Thyroid gland (tissue), 4 donors: ENCODE measurements around the gene PLIN3. TPM values are rescaled to one million over a fixed set of nuclear protein-coding genes. Genes with fewer than 3 reads are reported as not detected.

ENCODE experiments used
- DNase-seq, 2 donors: peaks; one replicate each; pipeline ENCODE4 v3.0.0-alpha.2; 2019
- H3K27ac ChIP-seq, 3 donors: fragments of 200-600 bp; sonication (generic); 1 replicate in 2 of 3; 2 replicates in 1 of 3; pipeline ENCODE4 v1.5.1; 2016 to 2019; ENCODE audit warnings: mild to moderate bottlenecking in 1 of 3, moderate library complexity in 1 of 3
- H3K27me3 ChIP-seq: fragments of 200-600 bp; sonication (generic); one replicate; pipeline ENCODE4 v1.5.1; 2019
- H3K36me3 ChIP-seq, 2 donors: fragments of 200-600 bp; sonication (generic); one replicate each; pipeline ENCODE4 v1.5.1; 2016 to 2019
- H3K4me1 ChIP-seq, 2 donors: fragments of 200-600 bp; sonication (generic); one replicate each; pipeline ENCODE4 v1.5.1; 2017 to 2019
- H3K4me3 ChIP-seq, 3 donors: fragments of 200-600 bp; sonication (generic); replicated peaks in 1 of 3; 1 replicate in 2 of 3; 2 replicates in 1 of 3; pipeline ENCODE4 v1.5.1; 2016; ENCODE audit warnings: mild to moderate bottlenecking in 1 of 3
- H3K9me3 ChIP-seq: fragments of 200-600 bp; sonication (generic); one replicate; pipeline ENCODE4 v1.5.1; 2017
- POLR2A ChIP-seq, 2 donors: fragments of 450-650 bp; IDR thresholded peaks; one replicate each; pipeline ENCODE4 v1.6.1; 2017; ENCODE audit warnings: antibody characterized with exemption in 2 of 2, mild to moderate bottlenecking in 2 of 2, moderate library complexity in 1 of 2
- WGBS, 2 donors: methylation state at CpG; one replicate each; pipeline ENCODE4 v1.1.5; 2017; 5-methylcytosine and 5-hydroxymethylcytosine counted together
- intact Hi-C: fragments of 100-400 bp; cut with DNase I; formaldehyde crosslinking; loops from one replicate; pipeline ENCODE4 v1.15.1; 2023
- total RNA-seq, 4 donors: library from RNA; depleted of rRNA; stranded (reverse); fragments of >200 nt; gene quantifications; one replicate each; pipeline ENCODE4 v1.2.3, GENCODE V29; 2016
- TF ChIP-seq, protein P1 (sequence below), 6 experiments: fragments of 200-600 bp in 3 of 6; fragments of 450-650 bp in 3 of 6; sonication (generic) in 3 of 6; IDR thresholded peaks; one replicate each; pipeline ENCODE4 v1.5.1; 2016 to 2019; ENCODE audit warnings: antibody characterized with exemption in 6 of 6, mild to moderate bottlenecking in 2 of 6, inconsistent platforms in 1 of 6, moderate library complexity in 1 of 6

The PLIN3 gene
- total RNA-seq, 4 donors from 2014 or later, result 24.4 to 41.3 (median 38.0) TPM

DNA sequence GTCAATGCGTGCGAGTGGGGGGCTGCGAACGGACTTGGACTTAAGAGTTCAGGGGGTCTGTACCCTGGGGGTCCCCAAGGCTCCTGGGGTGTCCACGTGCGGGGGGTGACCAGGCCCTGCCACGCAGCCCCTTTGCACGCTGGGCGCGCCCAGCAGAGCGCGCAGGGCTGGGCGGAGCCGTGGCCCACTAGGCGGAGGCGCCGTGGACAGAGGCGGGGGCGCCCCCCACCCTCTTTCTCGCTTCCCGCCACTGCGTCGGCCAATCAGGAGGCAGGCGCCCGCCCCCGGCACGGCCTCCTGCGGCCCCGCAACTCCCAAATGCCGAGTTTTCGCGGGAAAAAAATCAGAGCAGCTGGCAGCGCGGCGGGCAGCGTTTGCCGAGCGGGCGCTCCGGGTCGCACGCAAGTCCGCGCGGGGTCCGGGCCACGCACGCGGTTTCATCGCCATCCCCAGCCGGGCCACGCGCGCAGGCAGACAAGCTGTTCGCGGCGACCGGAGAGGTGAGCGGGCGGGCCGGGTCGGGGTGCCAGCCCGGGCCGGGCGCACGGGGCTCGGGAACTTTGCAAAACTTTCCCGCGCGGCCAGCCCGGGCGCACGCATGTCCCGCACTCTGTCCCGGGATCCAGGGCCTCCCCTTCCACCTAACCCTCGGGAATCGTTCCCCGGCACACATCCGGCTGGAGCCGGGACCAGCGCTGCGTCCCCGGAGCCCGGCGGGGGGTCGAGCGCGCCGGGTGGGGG is 41.9 kb upstream of the PLIN3 start, which contains the start of gene UHRF1:
TSS of gene UHRF1 (plus strand) at position 346 of the 741 bp plus-strand sequence. CDS start 1,385 bp downstream, outside the sequence.
- TF ChIP-seq, protein P1, sequence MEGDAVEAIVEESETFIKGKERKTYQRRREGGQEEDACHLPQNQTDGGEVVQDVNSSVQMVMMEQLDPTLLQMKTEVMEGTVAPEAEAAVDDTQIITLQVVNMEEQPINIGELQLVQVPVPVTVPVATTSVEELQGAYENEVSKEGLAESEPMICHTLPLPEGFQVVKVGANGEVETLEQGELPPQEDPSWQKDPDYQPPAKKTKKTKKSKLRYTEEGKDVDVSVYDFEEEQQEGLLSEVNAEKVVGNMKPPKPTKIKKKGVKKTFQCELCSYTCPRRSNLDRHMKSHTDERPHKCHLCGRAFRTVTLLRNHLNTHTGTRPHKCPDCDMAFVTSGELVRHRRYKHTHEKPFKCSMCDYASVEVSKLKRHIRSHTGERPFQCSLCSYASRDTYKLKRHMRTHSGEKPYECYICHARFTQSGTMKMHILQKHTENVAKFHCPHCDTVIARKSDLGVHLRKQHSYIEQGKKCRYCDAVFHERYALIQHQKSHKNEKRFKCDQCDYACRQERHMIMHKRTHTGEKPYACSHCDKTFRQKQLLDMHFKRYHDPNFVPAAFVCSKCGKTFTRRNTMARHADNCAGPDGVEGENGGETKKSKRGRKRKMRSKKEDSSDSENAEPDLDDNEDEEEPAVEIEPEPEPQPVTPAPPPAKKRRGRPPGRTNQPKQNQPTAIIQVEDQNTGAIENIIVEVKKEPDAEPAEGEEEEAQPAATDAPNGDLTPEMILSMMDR (IDR thresholded peaks at IDR 0.05), result no peak
- TF ChIP-seq POLR2A (IDR thresholded peaks at IDR 0.05), result no peak

DNA sequence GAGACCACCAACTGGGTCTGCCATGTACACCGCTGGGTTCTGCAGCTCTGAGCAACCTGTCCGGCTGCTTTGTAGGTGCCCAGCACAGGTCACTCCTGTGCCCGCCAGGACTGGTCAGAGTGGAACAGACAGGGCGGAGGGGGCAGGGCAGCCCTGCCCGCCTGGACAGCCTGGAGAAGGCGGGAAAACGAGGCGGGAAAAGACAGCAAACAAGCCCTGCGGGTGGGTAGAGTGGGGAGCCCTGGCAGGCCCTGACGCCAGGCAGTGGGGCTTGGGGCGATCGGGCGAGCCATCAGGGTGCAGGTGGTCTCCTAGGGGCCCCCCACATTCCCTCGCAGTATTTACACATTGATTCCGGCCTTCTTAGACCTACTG is 41.3 kb upstream of the PLIN3 start:
- no peaks in the 10 kb centered on the region for H3K9me3 ChIP-seq
- no peaks in the 10 kb centered on the region for H3K36me3 ChIP-seq
- TF ChIP-seq, protein P1 (IDR thresholded peaks at IDR 0.05), result no peak
- TF ChIP-seq POLR2A (IDR thresholded peaks at IDR 0.05), result no peak
- H3K4me1 ChIP-seq, result peaks cover 13 to 27% of the 10 kb centered on the region in 2 donors
- no peak for DNase-seq
- no peaks in the 10 kb centered on the region for H3K27me3 ChIP-seq
- no peak overlapping the region for H3K4me3 ChIP-seq
- intact Hi-C loops, result no loop called here
- H3K27ac ChIP-seq, result no peak overlapping the region
- 76 to 82% methylated on average over 14 to 15 of the region's 15 CpGs for WGBS, 2 donors

More for the DNA sequence above, 41.9 kb upstream of the PLIN3 start, which contains the start of gene UHRF1:
- Histone ChIP-seq H3K36me3 (no peaks in the 10 kb centered on the region), H3K4me1 (peaks cover 13 to 27% of the 10 kb centered on the region in 2 donors), H3K27ac (no peak within 1 kb of the TSS), H3K4me3 (peak within 1 kb of the TSS in 2 of 3 donors; percentile 31 to 51), H3K9me3 (no peaks in the 10 kb centered on the region), H3K27me3 (no peaks in the 10 kb centered on the region)
- intact Hi-C loops, result no loop called here
- WGBS, 2 donors, result 13 to 15% methylated on average over 3 to 10 of the region's 89 CpGs
- DNase-seq, result no peak

DNA sequence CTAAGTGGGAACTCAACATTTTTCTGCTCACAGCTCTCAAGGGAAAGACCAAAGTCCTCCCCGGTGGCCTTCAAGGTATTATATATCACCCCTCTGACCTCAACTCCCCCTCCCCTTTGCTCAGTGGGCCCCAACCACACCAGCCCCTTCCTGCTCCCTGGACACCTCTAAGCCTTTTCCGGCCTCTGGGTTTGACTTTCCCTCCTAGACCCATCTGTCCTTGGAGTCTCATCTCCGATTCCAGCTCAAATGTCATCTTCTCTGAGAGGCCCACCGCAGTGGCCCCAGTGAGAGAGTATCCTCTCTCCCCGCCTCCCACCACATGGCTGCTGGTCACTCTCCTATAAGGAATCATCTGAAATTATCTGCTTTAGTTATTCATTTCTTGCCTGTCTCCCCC is 40.9 kb upstream of the PLIN3 start:
- Histone ChIP-seq H3K4me1 (peaks cover 13 to 27% of the 10 kb centered on the region in 2 donors), H3K9me3 (no peaks in the 10 kb centered on the region), H3K27me3 (no peaks in the 10 kb centered on the region), H3K4me3 (no peak overlapping the region), H3K27ac (no peak overlapping the region), H3K36me3 (no peaks in the 10 kb centered on the region)
- no peak for TF ChIP-seq POLR2A (IDR thresholded peaks at IDR 0.05)
- TF ChIP-seq, protein P1 (IDR thresholded peaks at IDR 0.05), result no peak
- WGBS, 2 donors, result 84 to 89% methylated on average over 5 of the region's 5 CpGs
- no peak for DNase-seq
- intact Hi-C loops, result no loop called here

DNA sequence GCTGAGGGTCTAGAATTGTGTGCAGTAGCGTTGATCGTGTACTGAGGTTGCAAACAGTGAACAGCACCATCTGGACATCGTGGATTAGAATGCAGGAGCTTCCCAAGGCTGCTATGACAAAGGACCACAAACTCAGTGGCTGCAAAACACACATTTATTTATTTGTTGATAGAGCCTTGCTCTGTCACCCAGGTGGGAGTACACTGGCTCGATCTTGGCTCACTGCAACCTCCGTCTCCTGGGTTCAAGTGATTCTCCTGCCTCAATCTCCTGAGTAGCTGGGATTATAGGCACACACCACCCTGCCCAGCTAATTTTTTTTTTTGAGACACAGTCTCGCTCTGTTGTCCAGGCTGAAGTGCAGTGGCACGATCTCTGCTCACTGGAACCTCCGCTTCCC is 39.5 kb upstream of the PLIN3 start:
- 84 to 87% methylated on average over 8 of the region's 8 CpGs for WGBS, 2 donors
- Histone ChIP-seq H3K4me1 (peaks cover 13 to 25% of the 10 kb centered on the region in 2 donors), H3K27me3 (no peaks in the 10 kb centered on the region), H3K4me3 (no peak overlapping the region), H3K27ac (no peak overlapping the region), H3K9me3 (no peaks in the 10 kb centered on the region), H3K36me3 (no peaks in the 10 kb centered on the region)
- DNase-seq, result no peak
- intact Hi-C loops, result no loop called here
- TF ChIP-seq, protein P1 (IDR thresholded peaks at IDR 0.05), result no peak
- no peak for TF ChIP-seq POLR2A (IDR thresholded peaks at IDR 0.05)

DNA sequence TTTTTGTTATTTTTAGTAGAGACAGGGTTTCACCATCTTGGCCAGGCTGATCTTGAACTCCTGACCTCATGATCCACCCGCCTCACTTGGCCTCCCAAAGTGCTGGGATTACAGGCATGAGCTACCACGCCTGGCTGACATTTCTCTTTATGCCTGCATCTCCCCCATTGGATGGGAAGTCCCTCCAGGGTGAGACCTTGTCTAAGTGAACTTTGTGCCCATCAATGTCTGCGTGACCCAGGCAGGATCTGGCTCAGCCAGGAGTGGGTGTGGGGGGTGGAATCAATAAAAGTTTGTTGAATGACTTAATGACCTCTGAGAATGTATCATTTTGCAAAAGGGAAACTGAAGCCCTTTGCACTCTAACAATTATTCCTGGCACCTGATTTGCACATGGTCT is 37.0 kb upstream of the PLIN3 start:
- peaks cover 5% of the 10 kb centered on the region in 2 donors for H3K4me1 ChIP-seq
- H3K36me3 ChIP-seq, result no peaks in the 10 kb centered on the region
- H3K27me3 ChIP-seq, result no peaks in the 10 kb centered on the region
- H3K27ac ChIP-seq, result no peak overlapping the region
- no peak for DNase-seq
- no peak for TF ChIP-seq POLR2A (IDR thresholded peaks at IDR 0.05)
- TF ChIP-seq, protein P1 (IDR thresholded peaks at IDR 0.05), result no peak
- H3K4me3 ChIP-seq, result no peak overlapping the region
- 84 to 96% methylated on average over 3 of the region's 3 CpGs for WGBS, 2 donors
- intact Hi-C loops, result no loop called here
- no peaks in the 10 kb centered on the region for H3K9me3 ChIP-seq
